Cardiac fibroblast (primary cell): ENCODE results near the gene RSF1.
"Not testable (repeated sequence)": the region's sequence is repeated elsewhere in the genome, so short reads cannot be mapped to it uniquely, and the experiment has no call there.

Source experiments
- DNase-seq, 2 donors: peaks; one replicate each; pipeline versions ENCODE4 v3.0.0 to v3.0.0-alpha.2; 2010; ENCODE audit warnings: low read depth in 2 of 2
- H3K4me3 ChIP-seq, 2 donors: replicated peaks in 1 of 2; 1 replicate in 1 of 2; 2 replicates in 1 of 2; pipeline ENCODE4 v1.5.1; 2011; ENCODE audit warnings: low read depth in 2 of 2, low read length in 2 of 2, mild to moderate bottlenecking in 2 of 2, moderate library complexity in 1 of 2
- CTCF ChIP-seq: IDR thresholded peaks from one replicate; pipeline ENCODE4 v1.5.1; 2011; ENCODE audit warnings: low read depth, mild to moderate bottlenecking, low read length, inconsistent platforms

RSF1 gene

GRCh38 chr11:77642228-77642627 is 178.3 kb downstream of the RSF1 start:
- no peak overlapping the region for H3K4me3 ChIP-seq
- DNase-seq: no peak
- no peak for TF ChIP-seq CTCF

GRCh38 chr11:77637345-77638165 is 183.0 kb downstream of the RSF1 start, which contains the start of gene CLNS1A:
TSS of gene CLNS1A (minus strand) at chr11:77637794. CDS start at chr11:77637714, 80 bp downstream.
- peak within 1 kb of the TSS; percentile 82 to 96 for H3K4me3 ChIP-seq
- DNase-seq: peak; percentile 92
- TF ChIP-seq CTCF: no peak

- no peak for TF ChIP-seq CTCF
- peak overlapping the region; percentile 82 to 96 for H3K4me3 ChIP-seq
- DNase-seq: peak in 1 of 2 donors; percentile 11
These were observed 183.7 kb downstream of the RSF1 start for GRCh38 chr11:77636731-77637344.

- not testable (repeated sequence) for H3K4me3 ChIP-seq
- DNase-seq: peak; percentile 29 to 73
These were observed 186.6 kb downstream of the RSF1 start for GRCh38 chr11:77633926-77634325.

GRCh38 chr11:77630157-77630710 is 190.3 kb downstream of the RSF1 start:
- TF ChIP-seq CTCF: no peak
- no peak overlapping the region for H3K4me3 ChIP-seq
- no peak for DNase-seq

- H3K4me3 ChIP-seq: no peak overlapping the region
- TF ChIP-seq CTCF: peak; percentile 67
- DNase-seq: peak; percentile 63 to 67
These were observed 200.8 kb downstream of the RSF1 start for GRCh38 chr11:77619576-77620198.

- peak in 1 of 2 donors; percentile 5 for DNase-seq
- no peak overlapping the region for H3K4me3 ChIP-seq
These were observed 202.6 kb downstream of the RSF1 start for GRCh38 chr11:77617892-77618291.

More at GRCh38 chr11:77617892-77618291, 202.6 kb downstream of the RSF1 start:
- TF ChIP-seq CTCF: no peak
